Endothelial cell of umbilical vein (primary cell): ENCODE results near the gene GCNT2. TPM values are rescaled to one million over a fixed set of nuclear protein-coding genes. Genes with fewer than 3 reads are reported as not detected.

Experiments
- BruUV-seq: library from RNA; stranded (reverse); fragments of 400-500 nt; replicated peaks from 2 replicates; lab custom pipeline; 2021; lab: Mats Ljungman, UMichigan
- CTCF ChIA-PET: fragments of 300-600, 350-600 bp; sonication (Branson Sonifier 250); formaldehyde crosslinking; loops from one replicate; lab custom pipeline; 2021; ENCODE audit warnings: antibody characterized with exemption, inconsistent platforms; lab: Charles Lee
- POLR2A ChIA-PET: fragments of 300-600, 350-600 bp; sonication (Branson Sonifier 250); formaldehyde crosslinking; loops from one replicate; lab custom pipeline; 2021; ENCODE audit warnings: antibody characterized with exemption, inconsistent platforms; lab: Charles Lee
- DNase-seq: peaks from one replicate; pipeline ENCODE4 v3.0.0-alpha.2; 2011; ENCODE audit warnings: low read depth, low spot score
- FAIRE-seq: peaks from 2 replicates; lab custom pipeline; 2011; peaks lifted over from hg19 to GRCh38; lab: Jason Lieb, UNC
- H2AFZ ChIP-seq: 2 replicates; pipeline ENCODE4 v1.6.0; 2012; ENCODE audit warnings: low read depth, low read length, control low read depth, inconsistent platforms
- H3K27ac ChIP-seq: 2 replicates; pipeline ENCODE4 v1.5.1; 2011; ENCODE audit warnings: low read depth, mild to moderate bottlenecking, control low read depth, low read length, moderate library complexity; ENCODE audit not compliant: insufficient read depth
- H3K27me3 ChIP-seq, 2 experiments: 2 replicates each; pipeline versions ENCODE4 v1.6.0 to v1.6.1; 2011; ENCODE audit warnings: low read length in 2 of 2, mixed read lengths in 1 of 2; ENCODE audit not compliant: control insufficient read depth in 2 of 2, insufficient read depth in 2 of 2
- H3K36me3 ChIP-seq, 2 experiments: 2 replicates in 1 of 2; 3 replicates in 1 of 2; pipeline ENCODE4 v1.5.1; 2011; ENCODE audit warnings: low read length in 2 of 2, mild to moderate bottlenecking in 1 of 2, moderate library complexity in 1 of 2; ENCODE audit not compliant: control insufficient read depth in 2 of 2, insufficient read depth in 2 of 2; ENCODE audit errors: extremely low read depth in 1 of 2
- H3K4me1 ChIP-seq: 3 replicates; pipeline ENCODE4 v1.5.1; 2011; ENCODE audit warnings: mild to moderate bottlenecking, low read length; ENCODE audit not compliant: control insufficient read depth, insufficient read depth; ENCODE audit errors: extremely low read depth
- H3K4me2 ChIP-seq: 2 replicates; pipeline ENCODE4 v1.6.1; 2011; ENCODE audit warnings: low read length, control low read depth, mixed read lengths; ENCODE audit not compliant: insufficient read depth
- H3K4me3 ChIP-seq, 3 experiments: fragments of 200-600 bp in 1 of 3; sonication (generic), shearing (Covaris generic) in 1 of 3; replicated peaks in 1 of 3; 2 replicates each; pipeline ENCODE4 v1.5.1; 2011 to 2016; ENCODE audit warnings: control low read depth in 3 of 3, low read length in 3 of 3, mild to moderate bottlenecking in 2 of 3, inconsistent platforms in 1 of 3, low read depth in 1 of 3, moderate library complexity in 1 of 3; ENCODE audit not compliant: insufficient read depth in 1 of 3
- H3K79me2 ChIP-seq: 2 replicates; pipeline ENCODE4 v1.6.0; 2012; ENCODE audit warnings: low read length, inconsistent platforms; ENCODE audit not compliant: control insufficient read depth, insufficient read depth
- H3K9ac ChIP-seq: replicated peaks from 2 replicates; pipeline ENCODE3; 2011; ENCODE audit warnings: low read length, control low read depth; ENCODE audit not compliant: insufficient read depth; ENCODE audit errors: extremely low read depth
- H3K9me1 ChIP-seq: replicated peaks from 3 replicates; pipeline ENCODE4 v1.6.0; 2011; ENCODE audit warnings: mild to moderate bottlenecking, low read length; ENCODE audit not compliant: control insufficient read depth, insufficient read depth; ENCODE audit errors: extremely low read depth
- H3K9me3 ChIP-seq: replicated peaks from 2 replicates; pipeline ENCODE4 v1.5.1; 2012; ENCODE audit warnings: low read length, inconsistent platforms; ENCODE audit not compliant: control insufficient read depth, insufficient read depth
- H4K20me1 ChIP-seq: replicated peaks from 2 replicates; pipeline ENCODE3; 2011; ENCODE audit warnings: mild to moderate bottlenecking, low read length; ENCODE audit not compliant: control insufficient read depth, insufficient read depth; ENCODE audit errors: extremely low read depth
- CTCF ChIP-seq, 2 donors: IDR thresholded peaks; 1 replicate in 1 of 2; 2 replicates in 1 of 2; pipeline ENCODE4 v1.5.1; 2011; ENCODE audit warnings: low read length in 2 of 2, mild to moderate bottlenecking in 2 of 2, moderate library complexity in 2 of 2, control low read depth in 1 of 2, inconsistent platforms in 1 of 2, low read depth in 1 of 2; ENCODE audit not compliant: insufficient read depth in 1 of 2; ENCODE audit errors: extremely low read depth in 1 of 2
- EZH2 ChIP-seq: IDR thresholded peaks from 2 replicates; pipeline ENCODE4 v1.6.1; 2012; ENCODE audit warnings: borderline replicate concordance, low read depth, mild to moderate bottlenecking, moderate library complexity, low read length, inconsistent platforms; ENCODE audit not compliant: severe bottlenecking
- FOS ChIP-seq: IDR thresholded peaks from 2 replicates; pipeline ENCODE4 v1.6.1; 2011; ENCODE audit warnings: mild to moderate bottlenecking, low read length, moderate library complexity, borderline replicate concordance; ENCODE audit not compliant: insufficient read depth
- GATA2 ChIP-seq: IDR thresholded peaks from 2 replicates; pipeline ENCODE4 v1.7.0; 2011; ENCODE audit warnings: low read depth, mild to moderate bottlenecking, moderate library complexity, mixed read lengths, low read length; ENCODE audit not compliant: insufficient read length, insufficient read depth
- JUN ChIP-seq: IDR thresholded peaks from 2 replicates; pipeline ENCODE4 v1.6.1; 2011; ENCODE audit warnings: borderline replicate concordance, low read depth; ENCODE audit not compliant: insufficient read length, insufficient read depth
- MAX ChIP-seq: IDR thresholded peaks from 2 replicates; pipeline ENCODE4 v1.6.1; 2011; ENCODE audit not compliant: insufficient read depth, insufficient read length
- MYC ChIP-seq: IDR thresholded peaks from one replicate; pipeline ENCODE4 v1.6.1; 2011; ENCODE audit warnings: mild to moderate bottlenecking, low read depth, low read length
- POLR2A ChIP-seq: IDR thresholded peaks from 2 replicates; pipeline ENCODE4 v1.6.1; 2012; ENCODE audit warnings: low read depth, mild to moderate bottlenecking, control low read depth, low read length
- POLR2AphosphoS5 ChIP-seq: IDR thresholded peaks from 2 replicates; pipeline ENCODE4 v1.6.1; 2012; ENCODE audit warnings: low read depth, mild to moderate bottlenecking, control low read depth, low read length, moderate library complexity; ENCODE audit not compliant: insufficient read depth
- dilution Hi-C: fragments of 300-500 bp; cut with MboI; formaldehyde crosslinking; loops from one replicate; pipeline ENCODE4 v1.15.0; 2019; ENCODE audit warnings: low sequenced_read_pairs; ENCODE audit not compliant: extremely low pct_ligation_motif_present
- intact Hi-C: fragments of 100-400 bp; cut with micrococcal nuclease; formaldehyde crosslinking; loops from one replicate; pipeline ENCODE4 v1.10.0; 2022
- polyA plus RNA-seq, 4 experiments: library from polyadenylated mRNA; depleted of rRNA in 3 of 4; stranded (reverse) in 3 of 4; unstranded in 1 of 4; fragments of >200 nt; gene quantifications; 2 replicates each; pipeline versions ENCODE4 v1.2.1 to v1.2.3, GENCODE V29; 2011 to 2012; ENCODE audit warnings: missing spikeins in 1 of 4
- total RNA-seq: library from RNA; stranded (reverse); gene quantifications from 2 replicates; pipeline ENCODE4 v1.2.3, GENCODE V29; 2021

The GCNT2 gene
- total and polyA plus RNA-seq, 2 donors (not counting 3 experiments of a cell fraction or from before 2014, with no cell fraction given) = 3.8 to 10.9 TPM

DNA sequence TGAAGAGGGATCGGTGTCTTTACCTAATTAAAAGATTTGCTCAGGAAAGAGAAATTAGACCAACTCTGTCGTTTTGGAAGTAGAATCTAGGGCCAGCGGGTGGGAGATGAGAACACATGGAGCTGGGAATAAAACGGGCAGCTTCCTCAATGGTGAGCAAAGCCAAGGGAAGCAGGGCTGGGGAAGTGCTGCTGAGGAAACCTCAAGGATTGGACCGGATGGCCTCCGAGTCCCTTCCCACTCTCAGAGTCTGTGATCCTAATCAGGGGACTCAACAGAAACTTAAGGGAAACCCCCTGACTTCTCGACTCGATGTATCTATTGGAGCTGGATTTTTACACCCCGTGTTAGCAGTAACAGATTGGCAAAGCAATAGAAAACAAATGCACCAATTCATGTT is 10.8 kb downstream of the GCNT2 start:
- no peaks in the 10 kb centered on the region for H3K9me3 ChIP-seq
- H3K4me1 ChIP-seq = peaks cover 19% of the 10 kb centered on the region
- no peak overlapping the region for H3K4me3 ChIP-seq
- FAIRE-seq (peak; percentile 37), DNase-seq (peak; percentile 27)
- no peaks in the 10 kb centered on the region for H3K36me3 ChIP-seq
- H3K4me2 ChIP-seq = no peak overlapping the region
- TF ChIP-seq POLR2AphosphoS5 (no peak), MYC (no peak), EZH2 (no peak), CTCF (IDR thresholded peaks at IDR 0.05; ENCODE audit: extremely low read depth in 1 of 2, insufficient read depth in 1 of 2, low read depth in 1 of 2, low read length in 2 of 2) (no peak), MAX (no peak), JUN (no peak), FOS (no peak), POLR2A (no peak), GATA2 (no peak)
- ChIA-PET CTCF (interaction anchor here (0.9 to 2.2 kb wide), 4 partner anchors 11 to 24 kb away, joined by 3 to 7 read pairs (median 4); partner anchors contain the start of gene GCNT2), POLR2A (no interaction called here)
- dilution Hi-C loops = no loop called here
- no TSS peak for BruUV-seq
- intact Hi-C loops = loop anchor here (1.0 kb wide), 1 partner anchor 23 kb away; no protein-coding TSS in a partner anchor
- H3K27me3 ChIP-seq = no peaks in the 10 kb centered on the region
- no peak overlapping the region for H3K27ac ChIP-seq
- H2AFZ ChIP-seq = no peak overlapping the region
- no peaks in the 10 kb centered on the region for H4K20me1 ChIP-seq
- no peaks in the 10 kb centered on the region for H3K79me2 ChIP-seq
- no peaks in the 10 kb centered on the region for H3K9me1 ChIP-seq
- no peak overlapping the region for H3K9ac ChIP-seq
